ENCODE measurements around the gene PTPRE. TPM values are rescaled to one million over a fixed set of nuclear protein-coding genes. Genes with fewer than 3 reads are reported as not detected.

Gene PTPRE
- polyA plus RNA-seq, 1 donor (not counting 4 experiments of a cell fraction or from before 2014, with no cell fraction given), result 15.1 TPM

- Histone ChIP-seq H2AFZ (ENCODE audit: control insufficient read depth, low read length) (no peak overlapping the region), H3K9me3 (ENCODE audit: control insufficient read depth, low read depth, low read length) (no peaks in the 10 kb centered on the region), H3K9ac (ENCODE audit: control insufficient read depth, extremely low read depth, insufficient read depth, low read length) (no peak overlapping the region), H3K27ac (ENCODE audit: control insufficient read depth, insufficient read depth, low read length) (no peak overlapping the region), H3K79me2 (ENCODE audit: control insufficient read depth, insufficient read depth, low read length) (peaks cover 62% of the 10 kb centered on the region), H3K36me3 (ENCODE audit: control insufficient read depth in 2 of 2, extremely low read depth in 1 of 2, insufficient read depth in 2 of 2, low read length in 2 of 2) (peaks cover 0 to 14% of the 10 kb centered on the region in 2 experiments), H3K9me1 (ENCODE audit: control insufficient read depth, extremely low read depth, insufficient read depth, low read length) (no peaks in the 10 kb centered on the region), H4K20me1 (ENCODE audit: control insufficient read depth, extremely low read depth, insufficient read depth, low read length) (peaks cover 6% of the 10 kb centered on the region), H3K4me3 (ENCODE audit: control insufficient read depth in 2 of 3, extremely low read depth in 1 of 3, insufficient read depth in 2 of 3, low read depth in 1 of 3, low read length in 3 of 3) (no peak overlapping the region), H3K27me3 (ENCODE audit: control insufficient read depth, extremely low read depth, insufficient read depth, low read length) (no peaks in the 10 kb centered on the region), H3K4me2 (ENCODE audit: control insufficient read depth, extremely low read depth, insufficient read depth, low read depth, low read length) (no peak overlapping the region), H3K4me1 (ENCODE audit: control insufficient read depth, extremely low read depth, insufficient read depth, low read length) (peaks cover 18% of the 10 kb centered on the region)
- DNase-seq (ENCODE audit: low read depth, low spot score), result no peak
- FAIRE-seq, result no peak
- no peak for TF ChIP-seq EZH2 (IDR thresholded peaks at IDR 0.05; ENCODE audit: low read length)
- no peak for TF ChIP-seq CTCF (optimal IDR thresholded peaks at IDR 0.05 in 1 of 3, IDR thresholded peaks at IDR 0.05 in 1 of 3, conservative IDR thresholded peaks at IDR 0.05 in 1 of 3; ENCODE audit: extremely low read depth in 1 of 3, insufficient read depth in 2 of 3, low read length in 3 of 3)
- dilution Hi-C loops (cut with MboI; ENCODE audit: extremely low pct_ligation_motif_present, low sequenced_read_pairs), result no loop called here
Measured at GRCh38 chr10:128122931-128123330, 216.0 kb downstream of the PTPRE start.

GRCh38 chr10:128123846-128124245 is 216.9 kb downstream of the PTPRE start:
- Histone ChIP-seq H3K4me1 (ENCODE audit: control insufficient read depth, extremely low read depth, insufficient read depth, low read length) (peaks cover 18% of the 10 kb centered on the region), H4K20me1 (ENCODE audit: control insufficient read depth, extremely low read depth, insufficient read depth, low read length) (peaks cover 6% of the 10 kb centered on the region), H3K27me3 (ENCODE audit: control insufficient read depth, extremely low read depth, insufficient read depth, low read length) (no peaks in the 10 kb centered on the region), H3K9ac (ENCODE audit: control insufficient read depth, extremely low read depth, insufficient read depth, low read length) (no peak overlapping the region), H3K27ac (ENCODE audit: control insufficient read depth, insufficient read depth, low read length) (no peak overlapping the region), H3K36me3 (ENCODE audit: control insufficient read depth in 2 of 2, extremely low read depth in 1 of 2, insufficient read depth in 2 of 2, low read length in 2 of 2) (peaks cover 0 to 10% of the 10 kb centered on the region in 2 experiments), H3K4me2 (ENCODE audit: control insufficient read depth, extremely low read depth, insufficient read depth, low read depth, low read length) (peak overlapping the region; percentile 87), H3K9me1 (ENCODE audit: control insufficient read depth, extremely low read depth, insufficient read depth, low read length) (no peaks in the 10 kb centered on the region), H3K9me3 (ENCODE audit: control insufficient read depth, low read depth, low read length) (no peaks in the 10 kb centered on the region), H3K79me2 (ENCODE audit: control insufficient read depth, insufficient read depth, low read length) (peaks cover 57% of the 10 kb centered on the region), H3K4me3 (ENCODE audit: control insufficient read depth in 2 of 3, extremely low read depth in 1 of 3, insufficient read depth in 2 of 3, low read depth in 1 of 3, low read length in 3 of 3) (peak overlapping the region in 1 of 3 experiments; percentile 85), H2AFZ (ENCODE audit: control insufficient read depth, low read length) (no peak overlapping the region)
- DNase-seq (ENCODE audit: low read depth, low spot score) (no peak), FAIRE-seq (no peak)
- no peak for TF ChIP-seq EZH2 (IDR thresholded peaks at IDR 0.05; ENCODE audit: low read length)
- TF ChIP-seq CTCF (optimal IDR thresholded peaks at IDR 0.05 in 1 of 3, IDR thresholded peaks at IDR 0.05 in 1 of 3, conservative IDR thresholded peaks at IDR 0.05 in 1 of 3; ENCODE audit: extremely low read depth in 1 of 3, insufficient read depth in 2 of 3, low read length in 3 of 3), result no peak
- dilution Hi-C loops (cut with MboI; ENCODE audit: extremely low pct_ligation_motif_present, low sequenced_read_pairs), result no loop called here

Measured in keratinocyte (primary cell).